Activated T-helper 17 cell treated with anti-CD3 and anti-CD28 coated beads, Interleukin-2, amount 50 U/mL, for 72 hours (primary cell): Measurements from ENCODE around the gene EMC9. TPM values are rescaled to one million over a fixed set of nuclear protein-coding genes. Genes with fewer than 3 reads are reported as not detected.
A peak's percentile ranks its signal among the peaks of the same experiment; 100 is the strongest.

Source experiments
- ATAC-seq: fragments of 150-1000 bp; cut with Tn5 transposase; replicated peaks from 2 replicates; pipeline ENCODE4 v1.10.0; 2021; ENCODE audit warnings: mild to moderate bottlenecking, moderate library complexity
- H3K27ac Mint-ChIP-seq: one replicate; pipeline ENCODE4 v1.8.0; 2022; ENCODE audit warnings: mixed read lengths
- H3K27me3 Mint-ChIP-seq: one replicate; pipeline ENCODE4 v1.8.0; 2022; ENCODE audit warnings: mixed read lengths
- H3K36me3 Mint-ChIP-seq: one replicate; pipeline ENCODE4 v1.8.0; 2022; ENCODE audit warnings: low read depth, mild to moderate bottlenecking, mixed read lengths
- H3K4me1 Mint-ChIP-seq: one replicate; pipeline ENCODE4 v1.8.0; 2022; ENCODE audit warnings: mixed read lengths
- H3K4me3 Mint-ChIP-seq: one replicate; pipeline ENCODE4 v1.8.0; 2022; ENCODE audit warnings: mild to moderate bottlenecking, mixed read lengths
- H3K9me3 Mint-ChIP-seq: one replicate; pipeline ENCODE4 v1.8.0; 2022; ENCODE audit warnings: mixed read lengths
- total RNA-seq, 2 donors: library from RNA; stranded (reverse); gene quantifications; one replicate each; pipeline ENCODE4 v1.2.3, GENCODE V29; 2022

Gene EMC9
- total RNA-seq, 2 donors from 2014 or later: 31.0 to 43.8 TPM

- peak within 1 kb of the TSS; percentile 91 for H3K27ac Mint-ChIP-seq
- peaks cover 44% of the 10 kb centered on the region for H3K4me1 Mint-ChIP-seq
- peak; percentile 94 for ATAC-seq
These were observed 5.3 kb downstream of the EMC9 start, which contains the start of gene PSME1 for GRCh38 chr14:24135834-24136683. Gene PSME1, plus strand, starts transcription at chr14:24136194. Its CDS starts 69 bp downstream, at chr14:24136263.

GRCh38 chr14:24135584-24135833 is 5.9 kb downstream of the EMC9 start:
- Mint-ChIP-seq H3K4me3 (peak overlapping the region; percentile 86), H3K9me3 (no peaks in the 10 kb centered on the region), H3K27ac (peak overlapping the region; percentile 75), H3K36me3 (peaks cover 41% of the 10 kb centered on the region), H3K4me1 (peaks cover 44% of the 10 kb centered on the region), H3K27me3 (no peaks in the 10 kb centered on the region)
- ATAC-seq: peak; percentile 5

More at GRCh38 chr14:24135834-24136683, 5.3 kb downstream of the EMC9 start, which contains the start of gene PSME1:
- H3K36me3 Mint-ChIP-seq: peaks cover 47% of the 10 kb centered on the region
- H3K9me3 Mint-ChIP-seq: no peaks in the 10 kb centered on the region
- H3K4me3 Mint-ChIP-seq: peak within 1 kb of the TSS; percentile 86
- no peaks in the 10 kb centered on the region for H3K27me3 Mint-ChIP-seq

DNA sequence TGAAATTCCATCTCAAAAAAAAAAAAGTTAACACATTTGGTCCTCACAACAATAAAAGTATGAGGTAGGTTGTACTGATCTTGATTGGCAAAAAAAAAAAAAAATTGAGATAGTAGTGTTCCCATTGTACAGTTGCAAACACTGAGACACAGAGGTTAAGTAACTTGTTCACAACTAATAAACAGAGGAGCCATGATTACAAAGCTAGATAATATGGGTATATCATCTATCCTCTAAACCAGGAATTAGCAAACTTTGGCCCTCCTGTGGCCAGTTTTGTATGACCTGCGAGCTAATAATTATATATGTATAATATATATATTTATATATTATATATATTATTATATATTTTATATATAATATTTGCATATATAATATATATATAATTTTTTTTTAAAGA is 7.7 kb downstream of the EMC9 start:
- Mint-ChIP-seq H3K4me3 (no peak overlapping the region), H3K9me3 (no peaks in the 10 kb centered on the region), H3K27ac (no peak overlapping the region), H3K36me3 (peaks cover 24% of the 10 kb centered on the region), H3K4me1 (peaks cover 33% of the 10 kb centered on the region), H3K27me3 (no peaks in the 10 kb centered on the region)
- ATAC-seq: no peak

DNA sequence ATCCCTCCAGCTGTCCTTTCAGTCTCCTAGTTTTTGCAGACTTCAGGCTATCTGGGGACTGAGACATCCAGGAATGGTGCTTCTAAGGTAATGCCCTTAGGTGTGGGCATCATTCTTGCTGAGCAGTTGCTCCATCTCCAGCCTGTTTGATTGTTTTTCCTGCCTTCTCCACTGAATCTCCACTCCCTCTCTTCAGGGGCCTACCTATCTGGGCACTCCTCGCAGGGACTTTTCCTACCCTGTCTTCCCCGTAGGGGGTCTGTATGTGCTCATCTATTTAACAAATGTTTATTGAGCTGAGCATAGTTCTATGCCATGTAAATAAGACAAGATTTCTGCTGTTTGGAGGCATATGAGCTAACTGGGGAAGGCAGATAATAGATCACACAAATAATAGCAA is 8.4 kb downstream of the EMC9 start:
- Mint-ChIP-seq H3K9me3 (no peaks in the 10 kb centered on the region), H3K4me3 (peak overlapping the region; percentile 60), H3K36me3 (peaks cover 16% of the 10 kb centered on the region), H3K27me3 (no peaks in the 10 kb centered on the region), H3K27ac (peak overlapping the region; percentile 83), H3K4me1 (peaks cover 28% of the 10 kb centered on the region)
- no peak for ATAC-seq

GRCh38 chr14:24132061-24132685 is 9.2 kb downstream of the EMC9 start:
- no peaks in the 10 kb centered on the region for H3K9me3 Mint-ChIP-seq
- peak overlapping the region; percentile 60 for H3K4me3 Mint-ChIP-seq
- peaks cover 26% of the 10 kb centered on the region for H3K4me1 Mint-ChIP-seq
- peak overlapping the region; percentile 83 for H3K27ac Mint-ChIP-seq
- H3K27me3 Mint-ChIP-seq: no peaks in the 10 kb centered on the region
- peaks cover 8% of the 10 kb centered on the region for H3K36me3 Mint-ChIP-seq
- no peak for ATAC-seq

- no peak for ATAC-seq
These were observed 9.8 kb downstream of the EMC9 start for GRCh38 chr14:24131549-24131966.

DNA sequence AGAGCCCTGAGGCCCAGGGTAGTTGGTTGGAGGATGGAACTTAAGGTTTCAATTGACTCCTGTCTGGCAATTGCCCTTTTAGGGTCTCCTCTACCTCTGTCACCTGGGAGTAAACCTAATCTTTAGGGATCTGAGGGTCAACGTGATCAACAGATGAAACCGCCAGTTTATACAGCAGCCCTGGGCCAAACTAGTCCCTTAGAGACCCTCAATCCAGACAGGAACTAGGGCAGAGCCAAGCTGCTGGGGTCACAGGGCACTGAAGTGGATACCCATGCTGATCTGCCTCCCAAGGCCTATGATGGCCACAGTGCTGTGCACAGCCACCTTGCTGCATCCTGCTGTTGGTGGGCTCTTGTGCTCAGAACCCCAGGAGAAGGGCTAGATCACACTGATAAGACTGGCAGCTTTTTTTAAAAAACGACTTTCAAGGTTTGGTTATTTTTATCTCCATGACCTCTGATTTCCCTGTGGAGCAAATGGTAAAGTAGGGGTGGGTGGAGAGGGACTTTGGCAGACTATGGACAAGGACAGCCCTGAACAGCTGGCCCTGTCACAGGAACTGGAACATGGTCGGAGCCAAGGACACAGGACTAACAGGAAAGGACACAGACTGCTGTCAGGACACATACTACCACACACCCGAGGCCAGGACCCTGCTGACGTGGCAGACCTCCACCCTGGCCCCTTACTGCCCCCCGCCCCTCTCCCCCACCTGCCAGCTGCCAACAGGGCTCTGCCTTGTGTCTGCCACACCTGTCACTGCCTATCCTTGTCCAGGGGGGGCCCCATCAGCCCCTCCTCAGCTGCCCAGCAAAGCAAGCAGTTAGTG is 10.5 kb downstream of the EMC9 start:
- no peak overlapping the region for H3K4me3 Mint-ChIP-seq
- peaks cover 20% of the 10 kb centered on the region for H3K4me1 Mint-ChIP-seq
- peak overlapping the region; percentile 50 for H3K27ac Mint-ChIP-seq
- no peaks in the 10 kb centered on the region for H3K36me3 Mint-ChIP-seq
- no peak for ATAC-seq
- no peaks in the 10 kb centered on the region for H3K27me3 Mint-ChIP-seq
- no peaks in the 10 kb centered on the region for H3K9me3 Mint-ChIP-seq

More at GRCh38 chr14:24131549-24131966, 9.8 kb downstream of the EMC9 start:
- peak overlapping the region; percentile 83 for H3K27ac Mint-ChIP-seq
- H3K27me3 Mint-ChIP-seq: no peaks in the 10 kb centered on the region
- H3K9me3 Mint-ChIP-seq: no peaks in the 10 kb centered on the region
- peaks cover 2% of the 10 kb centered on the region for H3K36me3 Mint-ChIP-seq
- H3K4me1 Mint-ChIP-seq: peaks cover 20% of the 10 kb centered on the region
- peak overlapping the region; percentile 60 for H3K4me3 Mint-ChIP-seq

- Mint-ChIP-seq H3K4me1 (peaks cover 17% of the 10 kb centered on the region), H3K36me3 (no peaks in the 10 kb centered on the region), H3K27ac (peak within 1 kb of the TSS; percentile 50), H3K4me3 (no peak within 1 kb of the TSS), H3K27me3 (no peaks in the 10 kb centered on the region), H3K9me3 (no peaks in the 10 kb centered on the region)
- no peak for ATAC-seq
These were observed 11.0 kb downstream of the EMC9 start, which contains the start of gene FITM1 for GRCh38 chr14:24130380-24130716. Gene FITM1, plus strand, starts transcription at chr14:24130659. Its CDS starts 905 bp downstream, at chr14:24131564.

GRCh38 chr14:24129410-24129998 is 11.9 kb downstream of the EMC9 start:
- Mint-ChIP-seq H3K27me3 (no peaks in the 10 kb centered on the region), H3K9me3 (no peaks in the 10 kb centered on the region), H3K4me1 (peaks cover 13% of the 10 kb centered on the region), H3K27ac (no peak overlapping the region), H3K4me3 (no peak overlapping the region), H3K36me3 (no peaks in the 10 kb centered on the region)
- no peak for ATAC-seq

DNA sequence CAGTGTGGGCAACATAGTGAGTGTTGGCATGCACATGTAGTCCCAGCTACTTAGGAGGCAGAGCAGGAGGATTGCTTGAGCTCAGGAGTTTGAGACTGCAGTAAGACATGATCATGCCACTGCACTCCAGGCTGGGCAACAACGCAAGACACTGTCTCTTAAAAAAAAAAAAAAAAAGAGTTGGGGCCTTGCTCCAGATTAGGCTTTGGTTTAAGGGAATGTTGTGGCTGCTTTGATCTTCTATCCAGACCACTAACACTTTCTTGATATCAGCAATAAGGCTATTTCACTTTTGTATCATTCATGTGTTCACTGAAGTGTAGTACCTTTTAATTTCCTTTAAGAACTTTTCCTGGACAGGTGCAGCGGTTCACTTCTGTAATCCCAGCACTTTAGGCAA is 13.7 kb downstream of the EMC9 start:
- Mint-ChIP-seq H3K4me1 (peaks cover 7% of the 10 kb centered on the region), H3K27me3 (no peaks in the 10 kb centered on the region), H3K4me3 (no peak overlapping the region), H3K27ac (no peak overlapping the region), H3K9me3 (no peaks in the 10 kb centered on the region), H3K36me3 (peaks cover 17% of the 10 kb centered on the region)
- ATAC-seq: no peak

- Mint-ChIP-seq H3K4me1 (peaks cover 3% of the 10 kb centered on the region), H3K36me3 (peaks cover 25% of the 10 kb centered on the region), H3K27ac (no peak overlapping the region), H3K4me3 (no peak overlapping the region), H3K9me3 (no peaks in the 10 kb centered on the region), H3K27me3 (no peaks in the 10 kb centered on the region)
- no peak for ATAC-seq
These were observed 14.5 kb downstream of the EMC9 start for GRCh38 chr14:24126939-24127338.

DNA sequence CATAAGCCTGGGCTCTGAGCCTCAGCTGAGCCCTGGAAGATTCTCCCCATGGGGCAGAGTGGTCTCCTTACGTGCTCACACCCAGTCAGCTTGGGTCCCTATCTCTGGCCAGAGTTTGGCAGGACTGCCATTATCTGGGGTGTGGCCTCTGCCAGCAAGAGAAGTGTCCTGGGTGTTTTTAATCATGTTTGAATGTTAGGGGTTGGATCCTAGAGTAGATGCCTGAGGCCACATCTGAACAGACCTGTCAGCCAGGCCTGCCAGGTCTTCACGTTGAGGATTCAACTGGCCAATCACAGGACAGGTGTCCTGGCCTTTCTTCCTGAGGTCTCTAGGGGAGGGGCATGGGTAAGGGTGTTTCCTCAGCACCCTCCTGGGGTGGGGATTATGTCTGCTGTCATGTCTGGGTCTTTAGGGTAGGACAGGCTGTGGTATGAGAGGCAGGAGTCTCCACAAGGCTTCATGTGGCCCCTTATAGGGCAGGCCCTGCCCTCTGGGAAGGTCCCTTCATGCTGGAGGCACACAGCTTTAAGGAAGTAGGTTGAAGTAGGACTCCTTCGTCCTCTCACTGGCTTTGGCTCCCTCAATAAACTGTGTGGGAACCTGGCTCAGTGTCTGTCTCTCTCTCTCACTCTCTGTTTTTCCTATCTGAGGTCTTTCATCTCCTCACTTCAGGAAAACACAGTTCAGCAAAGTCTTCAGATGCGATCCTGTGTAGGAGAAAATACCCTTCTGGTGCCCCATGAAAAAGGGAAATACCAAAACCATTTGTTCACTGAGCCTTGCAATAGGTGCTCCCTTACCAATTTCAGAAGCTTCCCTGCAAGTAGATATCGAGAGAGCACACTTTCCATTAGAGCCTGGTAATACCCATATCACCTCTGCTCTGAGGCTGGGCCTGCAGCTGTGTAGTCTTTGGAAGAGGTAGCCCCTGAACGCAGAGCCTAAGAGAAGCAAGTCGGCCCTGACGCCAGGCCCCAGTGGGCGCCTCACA is 17.7 kb downstream of the EMC9 start:
- Mint-ChIP-seq H3K27ac (peak overlapping the region; percentile 58), H3K27me3 (no peaks in the 10 kb centered on the region), H3K9me3 (no peaks in the 10 kb centered on the region), H3K4me1 (peaks cover under 1% of the 10 kb centered on the region), H3K4me3 (no peak overlapping the region), H3K36me3 (peaks cover 57% of the 10 kb centered on the region)
- ATAC-seq: no peak

GRCh38 chr14:24122898-24123297 is 18.5 kb downstream of the EMC9 start:
- H3K9me3 Mint-ChIP-seq: no peaks in the 10 kb centered on the region

More at GRCh38 chr14:24122898-24123297, 18.5 kb downstream of the EMC9 start:
- no peak overlapping the region for H3K4me3 Mint-ChIP-seq
- ATAC-seq: no peak
- peaks cover 6% of the 10 kb centered on the region for H3K4me1 Mint-ChIP-seq
- H3K27me3 Mint-ChIP-seq: no peaks in the 10 kb centered on the region
- peaks cover 65% of the 10 kb centered on the region for H3K36me3 Mint-ChIP-seq
- H3K27ac Mint-ChIP-seq: peak overlapping the region; percentile 58
